SK-N-SH (cell line): ENCODE measurements around the gene DMAP1. TPM values are rescaled to one million over a fixed set of nuclear protein-coding genes. Genes with fewer than 3 reads are reported as not detected.

Experiments
- CTCF ChIA-PET: fragments of 300-600, 350-600 bp; formaldehyde crosslinking; extraction: SDS; loops from one replicate; lab custom pipeline; 2021; lab: Yijun Ruan, JAX
- POLR2A ChIA-PET: fragments of 350-600 bp; sonication (Branson Sonifier 250); formaldehyde crosslinking; extraction: SDS; loops from one replicate; lab custom pipeline; 2020; ENCODE audit warnings: antibody characterized with exemption, inconsistent platforms; lab: Yijun Ruan, JAX
- DNase-seq: peaks from one replicate; pipeline ENCODE4 v3.0.0; 2012
- H2AFZ ChIP-seq: fragments of 200-600 bp; sonication (generic); 2 replicates; pipeline ENCODE4 v1.8.1; 2016; ENCODE audit warnings: antibody characterized with exemption, mild to moderate bottlenecking, low read depth
- H3F3A ChIP-seq: fragments of 200-600 bp; sonication (generic); replicated peaks from 2 replicates; pipeline ENCODE3; 2016; ENCODE audit warnings: antibody characterized with exemption, mild to moderate bottlenecking; ENCODE audit not compliant: insufficient read depth
- H3K27ac ChIP-seq, 2 experiments: fragments of 200-500 bp in 1 of 2; fragments of 200-600 bp in 1 of 2; sonication (Bioruptor generic) in 1 of 2; sonication (generic), shearing (Covaris generic) in 1 of 2; 2 replicates each; pipeline versions ENCODE4 v1.5.1 to v1.6.1; 2014 to 2016; ENCODE audit warnings: low read depth in 2 of 2, inconsistent platforms in 1 of 2, low read length in 1 of 2, mild to moderate bottlenecking in 1 of 2, mixed read lengths in 1 of 2
- H3K27me3 ChIP-seq: fragments of 200-600 bp; sonication (generic), shearing (Covaris generic); 2 replicates; pipeline ENCODE4 v1.6.1; 2016; ENCODE audit warnings: mixed run types; ENCODE audit not compliant: insufficient read depth
- H3K36me3 ChIP-seq, 2 experiments: fragments of 200-500 bp in 1 of 2; fragments of 200-600 bp in 1 of 2; sonication (Bioruptor generic) in 1 of 2; sonication (generic) in 1 of 2; replicated peaks in 1 of 2; 2 replicates each; pipeline versions ENCODE3 to v1.5.1; 2014 to 2016; ENCODE audit warnings: low read length in 1 of 2, mild to moderate bottlenecking in 1 of 2; ENCODE audit not compliant: insufficient read depth in 2 of 2, control insufficient read depth in 1 of 2
- H3K4me1 ChIP-seq, 2 experiments: fragments of 200-500 bp in 1 of 2; fragments of 200-600 bp in 1 of 2; sonication (Bioruptor generic) in 1 of 2; sonication (generic), shearing (Covaris generic) in 1 of 2; 2 replicates each; pipeline versions ENCODE4 v1.5.1 to v1.6.1; 2014 to 2016; ENCODE audit warnings: low read depth in 1 of 2, low read length in 1 of 2, mixed run types in 1 of 2; ENCODE audit not compliant: insufficient read depth in 2 of 2, control insufficient read depth in 1 of 2
- H3K4me2 ChIP-seq: fragments of 200-600 bp; sonication (generic), shearing (Covaris generic); 2 replicates; pipeline ENCODE4 v1.6.1; 2017; ENCODE audit warnings: mixed run types
- H3K4me3 ChIP-seq, 2 experiments: fragments of 200-500 bp in 1 of 2; fragments of 200-600 bp in 1 of 2; sonication (Bioruptor generic) in 1 of 2; sonication (generic), shearing (Covaris generic) in 1 of 2; 2 replicates each; pipeline versions ENCODE4 v1.5.1 to v1.8.1; 2014 to 2016; ENCODE audit warnings: low read depth in 2 of 2, inconsistent platforms in 1 of 2, low read length in 1 of 2, mild to moderate bottlenecking in 1 of 2, mixed read lengths in 1 of 2, moderate library complexity in 1 of 2
- H3K79me2 ChIP-seq: fragments of 200-600 bp; sonication (generic); 2 replicates; pipeline ENCODE4 v1.8.1; 2017; ENCODE audit warnings: mild to moderate bottlenecking; ENCODE audit not compliant: insufficient read depth
- H3K9ac ChIP-seq: fragments of 200-600 bp; sonication (generic); 2 replicates; pipeline ENCODE4 v1.6.1; 2017; ENCODE audit warnings: mixed run types
- H3K9me2 ChIP-seq: fragments of 200-600 bp; sonication (generic); 2 replicates; pipeline ENCODE4 v1.6.1; 2017; ENCODE audit warnings: mixed run types
- H3K9me3 ChIP-seq: fragments of 200-600 bp; sonication (generic); 2 replicates; pipeline ENCODE4 v1.6.1; 2017; ENCODE audit warnings: mixed run types, mild to moderate bottlenecking, moderate library complexity
- H4K20me1 ChIP-seq: fragments of 200-600 bp; sonication (generic); 2 replicates; pipeline ENCODE4 v1.6.1; 2017; ENCODE audit warnings: mild to moderate bottlenecking, mixed run types; ENCODE audit not compliant: insufficient read depth
- ELF1 ChIP-seq: IDR thresholded peaks from 2 replicates; pipeline ENCODE4 v1.4.0; 2012
- EP300 ChIP-seq, 2 experiments: IDR thresholded peaks; 2 replicates each; pipeline versions ENCODE4 v1.4.0 to v1.6.1; 2012; ENCODE audit warnings: borderline replicate concordance in 1 of 2, low read depth in 1 of 2, low read length in 1 of 2
- GABPA ChIP-seq: IDR thresholded peaks from 2 replicates; pipeline ENCODE4 v1.4.0; 2012; ENCODE audit warnings: low read depth, mild to moderate bottlenecking
- GATA2 ChIP-seq: sonication (generic); formaldehyde crosslinking; IDR thresholded peaks from 2 replicates; pipeline ENCODE4 v1.5.0; 2020; ENCODE audit warnings: mild to moderate bottlenecking, missing genetic modification reagents
- JUND ChIP-seq: IDR thresholded peaks from 2 replicates; pipeline ENCODE4 v1.4.0; 2012
- NFIC ChIP-seq: IDR thresholded peaks from 2 replicates; pipeline ENCODE4 v1.4.0; 2012; ENCODE audit warnings: borderline replicate concordance
- NRF1 ChIP-seq: IDR thresholded peaks from 2 replicates; pipeline ENCODE4 v1.6.1; 2012; ENCODE audit warnings: low read depth, mild to moderate bottlenecking, low read length
- POLR2AphosphoS5 ChIP-seq: IDR thresholded peaks from 2 replicates; pipeline ENCODE4 v1.6.1; 2012; ENCODE audit warnings: low read depth, low read length
- RFX5 ChIP-seq: IDR thresholded peaks from 2 replicates; pipeline ENCODE4 v1.6.1; 2012; ENCODE audit warnings: mild to moderate bottlenecking, improper control_type of control experiment, low read length
- TAF1 ChIP-seq: IDR thresholded peaks from 2 replicates; pipeline ENCODE4 v1.6.1; 2012; ENCODE audit warnings: low read depth, mild to moderate bottlenecking, low read length, moderate library complexity, borderline replicate concordance
- TCF12 ChIP-seq: IDR thresholded peaks from 2 replicates; pipeline ENCODE4 v1.4.0; 2012
- YY1 ChIP-seq: IDR thresholded peaks from 2 replicates; pipeline ENCODE4 v1.4.0; 2012; ENCODE audit warnings: low read depth, mild to moderate bottlenecking
- WGBS: methylation state at CpG from one replicate; pipeline ENCODE4 v1.1.6; 2017; ENCODE audit warnings: low lambda C conversion rate; 5-methylcytosine and 5-hydroxymethylcytosine counted together
- polyA plus RNA-seq, 3 experiments: library from polyadenylated mRNA; depleted of rRNA; stranded (reverse); fragments of >200 nt; gene quantifications; 2 replicates each; pipeline ENCODE4 v1.2.3, GENCODE V29; 2012
- TF ChIP-seq, protein P1 (sequence below): IDR thresholded peaks from 2 replicates; pipeline ENCODE4 v1.4.0; 2012; ENCODE audit warnings: low read depth
- TF ChIP-seq, protein P2 (sequence below): fragments of 150-350 bp; IDR thresholded peaks from 2 replicates; pipeline ENCODE4 v1.6.1; 2017; ENCODE audit warnings: antibody characterized with exemption, low read length, low read depth, borderline replicate concordance
- TF ChIP-seq, protein P3 (sequence below): IDR thresholded peaks from 2 replicates; pipeline ENCODE4; 2012

Gene DMAP1
- polyA plus RNA-seq, 1 of the 3 experiments (the other 2 are of a cell fraction) = 59.6 TPM

DNA sequence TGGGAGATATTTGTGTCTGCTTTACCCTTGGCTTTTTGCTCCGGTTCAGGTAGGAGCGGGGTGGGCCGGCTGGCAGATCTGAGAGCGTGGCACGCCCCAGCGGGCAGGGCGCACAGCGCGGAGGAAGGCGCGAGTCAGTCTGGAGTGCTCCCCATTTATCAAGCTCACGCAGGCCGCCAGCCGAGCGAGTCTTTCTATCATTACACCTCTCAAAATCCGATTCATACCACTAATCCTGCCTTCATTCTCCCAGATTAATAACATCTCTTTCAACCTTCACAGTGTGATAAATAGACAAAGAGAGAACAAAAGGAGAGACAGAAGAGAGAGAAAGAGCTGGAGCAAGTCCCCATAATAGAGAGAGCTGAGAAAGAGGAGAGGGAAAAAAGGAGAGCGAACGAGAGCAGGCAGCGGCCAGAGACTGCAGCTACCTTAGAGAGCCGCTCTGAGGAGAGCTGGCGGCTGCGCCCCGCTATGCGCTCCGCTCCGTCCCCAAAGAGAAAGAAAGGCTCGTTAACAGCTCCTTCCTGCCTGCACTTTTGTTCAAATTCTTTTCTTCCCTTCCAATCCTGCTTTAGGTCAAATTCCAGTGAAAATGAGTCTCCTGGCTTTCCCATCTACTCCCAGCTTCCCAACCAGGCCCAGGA lies 48.0 kb downstream of the DMAP1 start:
- CTCF ChIA-PET = interaction anchor here (3.8 kb wide), 1 partner anchor 43 kb away, joined by 15 read pairs; no protein-coding TSS in a partner anchor
- Histone ChIP-seq H3K9me2 (no peaks in the 10 kb centered on the region), H3K27me3 (no peaks in the 10 kb centered on the region), H3K4me3 (no peak overlapping the region)
- TF ChIP-seq ELF1 (no peak), JUND (no peak), TCF12 (no peak), YY1 (no peak), EP300 (IDR thresholded peaks at IDR 0.05; ENCODE audit: borderline replicate concordance in 1 of 2, low read depth in 1 of 2, low read length in 1 of 2) (no peak), TAF1 (no peak), POLR2AphosphoS5 (no peak), NRF1 (no peak), GATA2 (CRISPR knock-in tag) (no peak), NFIC (no peak), GABPA (no peak)
- TF ChIP-seq, protein P1, sequence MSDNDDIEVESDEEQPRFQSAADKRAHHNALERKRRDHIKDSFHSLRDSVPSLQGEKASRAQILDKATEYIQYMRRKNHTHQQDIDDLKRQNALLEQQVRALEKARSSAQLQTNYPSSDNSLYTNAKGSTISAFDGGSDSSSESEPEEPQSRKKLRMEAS = no peak
- TF ChIP-seq, protein P2, sequence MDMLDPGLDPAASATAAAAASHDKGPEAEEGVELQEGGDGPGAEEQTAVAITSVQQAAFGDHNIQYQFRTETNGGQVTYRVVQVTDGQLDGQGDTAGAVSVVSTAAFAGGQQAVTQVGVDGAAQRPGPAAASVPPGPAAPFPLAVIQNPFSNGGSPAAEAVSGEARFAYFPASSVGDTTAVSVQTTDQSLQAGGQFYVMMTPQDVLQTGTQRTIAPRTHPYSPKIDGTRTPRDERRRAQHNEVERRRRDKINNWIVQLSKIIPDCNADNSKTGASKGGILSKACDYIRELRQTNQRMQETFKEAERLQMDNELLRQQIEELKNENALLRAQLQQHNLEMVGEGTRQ = no peak
- TF ChIP-seq, protein P3, sequence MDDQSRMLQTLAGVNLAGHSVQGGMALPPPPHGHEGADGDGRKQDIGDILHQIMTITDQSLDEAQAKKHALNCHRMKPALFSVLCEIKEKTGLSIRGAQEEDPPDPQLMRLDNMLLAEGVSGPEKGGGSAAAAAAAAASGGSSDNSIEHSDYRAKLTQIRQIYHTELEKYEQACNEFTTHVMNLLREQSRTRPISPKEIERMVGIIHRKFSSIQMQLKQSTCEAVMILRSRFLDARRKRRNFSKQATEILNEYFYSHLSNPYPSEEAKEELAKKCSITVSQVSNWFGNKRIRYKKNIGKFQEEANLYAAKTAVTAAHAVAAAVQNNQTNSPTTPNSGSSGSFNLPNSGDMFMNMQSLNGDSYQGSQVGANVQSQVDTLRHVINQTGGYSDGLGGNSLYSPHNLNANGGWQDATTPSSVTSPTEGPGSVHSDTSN = no peak
- TF ChIP-seq, all 33 proteins: peak for 0
- Histone ChIP-seq H3K79me2 (no peaks in the 10 kb centered on the region), H2AFZ (no peak overlapping the region), H3K27ac (no peak overlapping the region), H3K9me3 (no peaks in the 10 kb centered on the region), H3K4me1 (peaks cover 0 to 21% of the 10 kb centered on the region in 2 experiments; a peak in 2 of 4 replicates), H3F3A (no peaks in the 10 kb centered on the region), H3K9ac (no peak overlapping the region), H3K36me3 (peaks cover 0 to 5% of the 10 kb centered on the region in 2 experiments), H3K4me2 (no peak overlapping the region), H4K20me1 (0 out of 2 replicates have a peak, but pooled peaks cover 4% of the 10 kb centered on the region)
- DNase-seq = no peak
- POLR2A ChIA-PET = no interaction called here
- WGBS = 96% methylated on average over 24 of the region's 27 CpGs

DNA sequence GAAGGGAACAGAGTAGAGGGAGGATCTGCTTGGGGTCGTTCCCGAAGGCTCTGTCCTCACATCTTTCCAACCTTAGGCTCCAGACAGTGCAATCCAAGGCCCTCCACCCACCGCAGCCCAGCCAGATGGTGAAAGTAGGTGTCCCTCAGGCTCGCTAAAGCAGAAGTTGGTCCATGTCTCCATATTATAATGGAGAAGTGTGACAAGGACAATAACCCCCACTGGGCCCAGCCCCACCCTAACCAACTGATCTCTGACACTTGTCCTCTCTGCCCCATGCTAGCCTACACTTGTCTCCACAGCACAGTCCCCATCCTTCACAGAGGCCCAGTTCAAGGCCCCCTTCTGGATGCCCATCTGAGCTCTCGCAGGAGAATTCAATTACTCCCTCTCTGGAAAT lies 48.7 kb downstream of the DMAP1 start:
- Histone ChIP-seq H3F3A (no peaks in the 10 kb centered on the region), H4K20me1 (0 out of 2 replicates have a peak, but pooled peaks cover 4% of the 10 kb centered on the region), H3K79me2 (no peaks in the 10 kb centered on the region), H3K9me2 (no peaks in the 10 kb centered on the region), H3K27me3 (no peaks in the 10 kb centered on the region), H3K4me1 (peaks cover 0 to 15% of the 10 kb centered on the region in 2 experiments; a peak in 2 of 4 replicates), H2AFZ (no peak overlapping the region), H3K4me2 (no peak overlapping the region), H3K9ac (no peak overlapping the region), H3K27ac (no peak overlapping the region), H3K9me3 (no peaks in the 10 kb centered on the region), H3K4me3 (no peak overlapping the region), H3K36me3 (peaks cover 0 to 8% of the 10 kb centered on the region in 2 experiments)
- POLR2A ChIA-PET = no interaction called here
- DNase-seq = no peak
- no peak for TF ChIP-seq POLR2AphosphoS5
- no peak for TF ChIP-seq RFX5
- 100% methylated on average over 4 of the region's 5 CpGs for WGBS
- CTCF ChIA-PET = interaction anchor here (3.8 kb wide), 1 partner anchor 44 kb away, joined by 15 read pairs; no protein-coding TSS in a partner anchor
